CD14-positive monocyte (primary cell): ENCODE results near the gene B3GNT8. TPM values are rescaled to one million over a fixed set of nuclear protein-coding genes. Genes with fewer than 3 reads are reported as not detected.

Experiments
- DNase-seq, 3 donors: peaks; one replicate each; pipeline ENCODE4 v3.0.0-alpha.2; 2011 to 2022
- H2AFZ ChIP-seq: 2 replicates; pipeline ENCODE4 v1.6.0; 2012; ENCODE audit warnings: mild to moderate bottlenecking, low read depth, low read length, inconsistent platforms; ENCODE audit not compliant: insufficient read depth, poor library complexity, severe bottlenecking
- H3K27ac ChIP-seq, 2 donors: 1 replicate in 1 of 2; 2 replicates in 1 of 2; pipeline ENCODE4 v1.5.1; 2012 to 2013; ENCODE audit warnings: low read length in 2 of 2, control low read depth in 1 of 2, inconsistent platforms in 1 of 2, low read depth in 1 of 2, mild to moderate bottlenecking in 1 of 2
- H3K27me3 ChIP-seq, 2 donors: one replicate each; pipeline versions ENCODE4 v1.6.0 to v1.6.1; 2011 to 2013; ENCODE audit warnings: low read length in 2 of 2; ENCODE audit not compliant: control insufficient read depth in 2 of 2, insufficient read depth in 2 of 2
- H3K36me3 ChIP-seq, 2 donors: replicated peaks in 1 of 2; 1 replicate in 1 of 2; 2 replicates in 1 of 2; pipeline versions ENCODE4 v1.5.1 to v1.6.1; 2012 to 2013; ENCODE audit warnings: low read length in 2 of 2, control low read depth in 1 of 2, inconsistent platforms in 1 of 2, mild to moderate bottlenecking in 1 of 2; ENCODE audit not compliant: insufficient read depth in 2 of 2, control insufficient read depth in 1 of 2
- H3K4me1 ChIP-seq, 2 donors: 1 replicate in 1 of 2; 2 replicates in 1 of 2; pipeline versions ENCODE4 v1.5.1 to v1.6.1; 2012 to 2013; ENCODE audit warnings: low read length in 2 of 2, control low read depth in 1 of 2, inconsistent platforms in 1 of 2, mild to moderate bottlenecking in 1 of 2, moderate library complexity in 1 of 2; ENCODE audit not compliant: insufficient read depth in 2 of 2, control insufficient read depth in 1 of 2
- H3K4me2 ChIP-seq: replicated peaks from 2 replicates; pipeline ENCODE3; 2012; ENCODE audit warnings: low read length, moderate library complexity, mild to moderate bottlenecking; ENCODE audit not compliant: poor library complexity, severe bottlenecking; ENCODE audit errors: extremely low read depth
- H3K4me3 ChIP-seq, 3 experiments: fragments of 200-600 bp in 1 of 3; sonication (generic) in 1 of 3; replicated peaks in 1 of 3; 1 replicate in 2 of 3; 2 replicates in 1 of 3; pipeline ENCODE4 v1.5.1; 2011 to 2013; ENCODE audit warnings: low read length in 3 of 3, mild to moderate bottlenecking in 3 of 3, control low read depth in 2 of 3, low read depth in 2 of 3, inconsistent platforms in 1 of 3, moderate library complexity in 1 of 3
- H3K79me2 ChIP-seq: 2 replicates; pipeline ENCODE4 v1.6.0; 2012; ENCODE audit warnings: mild to moderate bottlenecking, control low read depth, inconsistent platforms, low read length, moderate library complexity; ENCODE audit not compliant: insufficient read depth
- H3K9ac ChIP-seq: 2 replicates; pipeline ENCODE4 v1.6.0; 2017; ENCODE audit warnings: low read length, mild to moderate bottlenecking; ENCODE audit not compliant: insufficient read depth, poor library complexity, severe bottlenecking
- H3K9me3 ChIP-seq, 2 donors: replicated peaks in 1 of 2; 1 replicate in 1 of 2; 2 replicates in 1 of 2; pipeline versions ENCODE4 v1.5.1 to v1.6.1; 2012 to 2013; ENCODE audit warnings: low read length in 2 of 2, control low read depth in 1 of 2; ENCODE audit not compliant: control insufficient read depth in 1 of 2, insufficient read depth in 1 of 2
- H4K20me1 ChIP-seq: 2 replicates; pipeline ENCODE4 v1.6.0; 2012; ENCODE audit warnings: mild to moderate bottlenecking, low read length, control low read depth, moderate library complexity; ENCODE audit not compliant: insufficient read depth
- H3K27ac Mint-ChIP-seq, 7 donors: one replicate each; pipeline ENCODE4 v1.8.0; 2020; ENCODE audit warnings: mild to moderate bottlenecking in 7 of 7, mixed read lengths in 7 of 7, moderate library complexity in 6 of 7, inconsistent platforms in 2 of 7
- H3K27me3 Mint-ChIP-seq, 3 donors: one replicate each; pipeline ENCODE4 v1.8.0; 2021 to 2022; ENCODE audit warnings: low read depth in 3 of 3, mild to moderate bottlenecking in 3 of 3, mixed read lengths in 3 of 3, moderate library complexity in 3 of 3, inconsistent platforms in 1 of 3
- H3K36me3 Mint-ChIP-seq, 2 donors: one replicate each; pipeline ENCODE4 v1.8.0; 2020; ENCODE audit warnings: mixed read lengths in 2 of 2, inconsistent platforms in 1 of 2, mild to moderate bottlenecking in 1 of 2
- H3K4me1 Mint-ChIP-seq: one replicate; pipeline ENCODE4 v1.8.0; 2020; ENCODE audit warnings: mild to moderate bottlenecking, mixed read lengths
- H3K4me3 Mint-ChIP-seq, 2 donors: one replicate each; pipeline ENCODE4 v1.8.0; 2020; ENCODE audit warnings: mild to moderate bottlenecking in 2 of 2, mixed read lengths in 2 of 2, moderate library complexity in 1 of 2
- H3K9me3 Mint-ChIP-seq, 7 donors: one replicate each; pipeline ENCODE4 v1.8.0; 2020 to 2022; ENCODE audit warnings: mixed read lengths in 7 of 7, mild to moderate bottlenecking in 6 of 7, moderate library complexity in 6 of 7, inconsistent platforms in 2 of 7
- CTCF ChIP-seq: fragments of 200-600 bp; IDR thresholded peaks from one replicate; pipeline ENCODE4 v1.8.0; 2022; ENCODE audit warnings: antibody characterized with exemption, mild to moderate bottlenecking
- WGBS: methylation state at CpG from one replicate; pipeline ENCODE4 v1.1.5; 2013; ENCODE audit warnings: missing lambda C conversion rate; ENCODE audit not compliant: insufficient coverage; 5-methylcytosine and 5-hydroxymethylcytosine counted together
- intact Hi-C, 2 donors: fragments of 100-400 bp; cut with micrococcal nuclease; formaldehyde crosslinking; loops; one replicate each; pipeline versions ENCODE4 v1.15.0 to v1.15.1; 2023
- polyA plus RNA-seq, 3 donors: library from polyadenylated mRNA; depleted of rRNA in 1 of 3; unstranded in 2 of 3; stranded (reverse) in 1 of 3; fragments of 300-500 nt in 2 of 3; fragments of >200 nt in 1 of 3; fragmentation: Illumina TruSeq in 2 of 3; gene quantifications; 1 replicate in 2 of 3; 2 replicates in 1 of 3; pipeline ENCODE4 v1.2.3, GENCODE V29; 2012 to 2021

The B3GNT8 gene
- polyA plus RNA-seq, 3 donors: 2.9 to 18.9 (median 17.4) TPM

- TF ChIP-seq CTCF: no peak
- WGBS: 54% methylated on average over 5 of the region's 12 CpGs
- Histone ChIP-seq H3K79me2 (peaks cover under 1% of the 10 kb centered on the region), H3K9me3 (no peaks in the 10 kb centered on the region), H3K9ac (no peak overlapping the region), H2AFZ (no peak overlapping the region), H3K4me3 (no peak overlapping the region), H3K36me3 (peaks cover 57 to 73% of the 10 kb centered on the region in 2 donors), H4K20me1 (no peaks in the 10 kb centered on the region), H3K27ac (no peak overlapping the region), H3K4me2 (no peak overlapping the region), H3K27me3 (no peaks in the 10 kb centered on the region), H3K4me1 (peaks cover 39 to 70% of the 10 kb centered on the region in 2 donors)
- Mint-ChIP-seq H3K27me3 (no peaks in the 10 kb centered on the region), H3K9me3 (peaks cover 0 to 5% (median 0%) of the 10 kb centered on the region in 7 donors), H3K4me3 (no peak overlapping the region), H3K4me1 (peaks cover 61% of the 10 kb centered on the region), H3K36me3 (peaks cover 65 to 88% of the 10 kb centered on the region in 2 donors), H3K27ac (peak overlapping the region in 2 of 7 donors; percentile 26 to 50)
- intact Hi-C loops: no loop called here
- DNase-seq: no peak
Observed at GRCh38 chr19:41416194-41416674, 10.9 kb downstream of the B3GNT8 start.

GRCh38 chr19:41415154-41415571 lies 12.0 kb downstream of the B3GNT8 start:
- WGBS: 97% methylated on average over 9 of the region's 9 CpGs

More at GRCh38 chr19:41415154-41415571, 12.0 kb downstream of the B3GNT8 start:
- no peak overlapping the region for H3K4me3 ChIP-seq
- H2AFZ ChIP-seq: no peak overlapping the region
- no peak overlapping the region for H3K27ac ChIP-seq
- H3K9ac ChIP-seq: no peak overlapping the region
- DNase-seq: no peak
- no peaks in the 10 kb centered on the region for H4K20me1 ChIP-seq
- H3K27me3 ChIP-seq: no peaks in the 10 kb centered on the region
- H3K36me3 ChIP-seq: peaks cover 64 to 81% of the 10 kb centered on the region in 2 donors
- TF ChIP-seq CTCF: no peak
- H3K9me3 ChIP-seq: no peaks in the 10 kb centered on the region
- Mint-ChIP-seq H3K27ac (peak overlapping the region in 1 of 7 donors; percentile 55), H3K9me3 (peaks cover 0 to 6% (median 0%) of the 10 kb centered on the region in 7 donors), H3K4me1 (peaks cover 61% of the 10 kb centered on the region), H3K4me3 (no peak overlapping the region), H3K27me3 (peaks cover 0 to 2% (median 0%) of the 10 kb centered on the region in 3 donors), H3K36me3 (peaks cover 73 to 94% of the 10 kb centered on the region in 2 donors)
- peaks cover 39 to 70% of the 10 kb centered on the region in 2 donors for H3K4me1 ChIP-seq
- no peak overlapping the region for H3K4me2 ChIP-seq
- H3K79me2 ChIP-seq: peaks cover 11% of the 10 kb centered on the region
- intact Hi-C loops: no loop called here
